Uterus (tissue), 4 donors: ENCODE data around the gene ATP13A2. TPM values are rescaled to one million over a fixed set of nuclear protein-coding genes. Genes with fewer than 3 reads are reported as not detected.

Experiments used
- DNase-seq, 2 donors: peaks; one replicate each; pipeline ENCODE4 v3.0.0-alpha.2; 2019 to 2020
- H3K27ac ChIP-seq, 2 donors: fragments of 200-600 bp; sonication (generic); 1 replicate in 1 of 2; 2 replicates in 1 of 2; pipeline ENCODE4 v1.5.1; 2016 to 2018
- H3K27me3 ChIP-seq, 2 donors: fragments of 200-600 bp; sonication (generic); one replicate each; pipeline ENCODE4 v1.5.1; 2018 to 2019; ENCODE audit warnings: control low read depth in 1 of 2
- H3K36me3 ChIP-seq, 2 donors: fragments of 200-600 bp; sonication (generic); one replicate each; pipeline ENCODE4 v1.5.1; 2019; ENCODE audit warnings: control low read depth in 1 of 2
- H3K4me1 ChIP-seq, 2 donors: fragments of 200-600 bp; sonication (generic); one replicate each; pipeline ENCODE4 v1.5.1; 2018 to 2019; ENCODE audit warnings: control low read depth in 1 of 2
- H3K4me3 ChIP-seq, 2 donors: fragments of 200-600 bp; sonication (generic); 1 replicate in 1 of 2; 2 replicates in 1 of 2; pipeline ENCODE4 v1.5.1; 2018 to 2019; ENCODE audit warnings: mild to moderate bottlenecking in 1 of 2
- H3K9me3 ChIP-seq, 2 donors: fragments of 200-600 bp; sonication (generic); one replicate each; pipeline ENCODE4 v1.5.1; 2019; ENCODE audit warnings: control low read depth in 1 of 2
- POLR2A ChIP-seq, 2 donors: fragments of 450-650 bp; IDR thresholded peaks; one replicate each; pipeline ENCODE4 v1.6.1; 2016; ENCODE audit warnings: antibody characterized with exemption in 2 of 2, mild to moderate bottlenecking in 1 of 2, moderate library complexity in 1 of 2
- intact Hi-C: fragments of 100-400 bp; cut with DNase I; formaldehyde crosslinking; loops from one replicate; pipeline ENCODE4 v1.15.1; 2023; ENCODE audit warnings: low total_unique reads
- total RNA-seq, 4 donors: library from RNA; depleted of rRNA in 3 of 4; stranded (reverse); fragments of >200 nt in 3 of 4; gene quantifications; one replicate each; pipeline versions ENCODE4 v1.1.0 to v1.2.4, GENCODE V29; 2014 to 2023
- TF ChIP-seq, protein P1 (sequence below), 4 experiments: fragments of 200-600 bp in 2 of 4; fragments of 450-650 bp in 2 of 4; sonication (generic) in 2 of 4; IDR thresholded peaks; one replicate each; pipeline ENCODE4 v1.5.1; 2016 to 2019; ENCODE audit warnings: antibody characterized with exemption in 4 of 4, mild to moderate bottlenecking in 2 of 4, moderate library complexity in 1 of 4
- donor health status: DM: yes; HTN: yes; CAD: no.

ATP13A2 gene, protein sequence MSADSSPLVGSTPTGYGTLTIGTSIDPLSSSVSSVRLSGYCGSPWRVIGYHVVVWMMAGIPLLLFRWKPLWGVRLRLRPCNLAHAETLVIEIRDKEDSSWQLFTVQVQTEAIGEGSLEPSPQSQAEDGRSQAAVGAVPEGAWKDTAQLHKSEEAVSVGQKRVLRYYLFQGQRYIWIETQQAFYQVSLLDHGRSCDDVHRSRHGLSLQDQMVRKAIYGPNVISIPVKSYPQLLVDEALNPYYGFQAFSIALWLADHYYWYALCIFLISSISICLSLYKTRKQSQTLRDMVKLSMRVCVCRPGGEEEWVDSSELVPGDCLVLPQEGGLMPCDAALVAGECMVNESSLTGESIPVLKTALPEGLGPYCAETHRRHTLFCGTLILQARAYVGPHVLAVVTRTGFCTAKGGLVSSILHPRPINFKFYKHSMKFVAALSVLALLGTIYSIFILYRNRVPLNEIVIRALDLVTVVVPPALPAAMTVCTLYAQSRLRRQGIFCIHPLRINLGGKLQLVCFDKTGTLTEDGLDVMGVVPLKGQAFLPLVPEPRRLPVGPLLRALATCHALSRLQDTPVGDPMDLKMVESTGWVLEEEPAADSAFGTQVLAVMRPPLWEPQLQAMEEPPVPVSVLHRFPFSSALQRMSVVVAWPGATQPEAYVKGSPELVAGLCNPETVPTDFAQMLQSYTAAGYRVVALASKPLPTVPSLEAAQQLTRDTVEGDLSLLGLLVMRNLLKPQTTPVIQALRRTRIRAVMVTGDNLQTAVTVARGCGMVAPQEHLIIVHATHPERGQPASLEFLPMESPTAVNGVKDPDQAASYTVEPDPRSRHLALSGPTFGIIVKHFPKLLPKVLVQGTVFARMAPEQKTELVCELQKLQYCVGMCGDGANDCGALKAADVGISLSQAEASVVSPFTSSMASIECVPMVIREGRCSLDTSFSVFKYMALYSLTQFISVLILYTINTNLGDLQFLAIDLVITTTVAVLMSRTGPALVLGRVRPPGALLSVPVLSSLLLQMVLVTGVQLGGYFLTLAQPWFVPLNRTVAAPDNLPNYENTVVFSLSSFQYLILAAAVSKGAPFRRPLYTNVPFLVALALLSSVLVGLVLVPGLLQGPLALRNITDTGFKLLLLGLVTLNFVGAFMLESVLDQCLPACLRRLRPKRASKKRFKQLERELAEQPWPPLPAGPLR
- 10 to 100 TPM in 3 of 4 donors, 1 to 10 TPM in 1; 8.5 to 31.4 (median 19.7) TPM for total RNA-seq

DNA sequence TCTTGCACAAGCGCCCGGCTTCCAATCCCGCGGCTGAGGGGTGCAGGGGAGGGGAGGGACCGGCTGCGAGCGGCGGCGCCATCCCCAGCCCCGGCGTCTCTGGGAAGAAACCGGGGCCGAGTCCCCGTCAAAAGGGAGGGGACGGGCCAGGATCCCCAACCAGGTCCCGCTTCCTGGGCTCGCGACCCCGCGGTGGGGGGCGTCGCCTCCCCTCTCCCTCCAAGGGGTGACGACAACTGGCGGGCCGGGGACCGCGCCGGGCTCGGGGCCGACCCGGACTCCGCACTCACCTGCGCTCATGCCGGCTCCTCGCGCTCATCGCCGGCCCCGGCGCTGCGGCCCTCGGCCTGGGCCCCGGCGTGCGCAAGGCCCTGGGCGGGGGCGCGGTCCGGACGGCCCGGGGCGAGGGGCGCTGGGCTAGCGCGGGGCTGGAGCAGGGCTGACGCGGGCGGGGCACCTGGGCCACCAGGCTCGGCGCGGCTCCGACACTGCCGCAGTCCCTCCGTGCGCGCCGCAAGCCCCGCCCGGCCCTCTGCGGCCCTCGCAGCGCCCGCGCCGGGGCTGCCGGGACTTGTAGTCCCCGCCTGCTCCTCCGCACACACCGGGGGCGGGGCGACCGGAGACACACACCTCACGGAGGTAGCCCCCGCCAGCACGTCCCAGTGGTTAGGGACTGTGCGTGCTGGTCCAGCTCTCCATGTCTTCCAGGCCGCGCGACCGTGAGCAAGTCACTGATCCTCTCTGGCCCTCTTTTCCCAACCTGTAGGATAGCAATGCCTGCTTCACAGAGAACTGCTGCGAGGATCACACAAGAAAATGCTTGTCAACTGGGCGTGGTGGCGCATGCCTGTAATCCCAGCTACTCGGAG, at the start of gene ATP13A2:
Gene ATP13A2, minus strand, starts transcription at position 490 of the 869 bp plus-strand sequence. Its CDS starts 190 bp downstream, at position 300.
- intact Hi-C loops = no loop called here
- Histone ChIP-seq H3K4me1 (peaks cover 0 to 18% of the 10 kb centered on the region in 2 donors), H3K4me3 (peak within 1 kb of the TSS; percentile 72 to 74), H3K9me3 (no peaks in the 10 kb centered on the region), H3K27ac (peak within 1 kb of the TSS; percentile 47 to 61), H3K27me3 (no peaks in the 10 kb centered on the region), H3K36me3 (no peaks in the 10 kb centered on the region)
- peak; percentile 61 to 68 for DNase-seq
- TF ChIP-seq, protein P1, sequence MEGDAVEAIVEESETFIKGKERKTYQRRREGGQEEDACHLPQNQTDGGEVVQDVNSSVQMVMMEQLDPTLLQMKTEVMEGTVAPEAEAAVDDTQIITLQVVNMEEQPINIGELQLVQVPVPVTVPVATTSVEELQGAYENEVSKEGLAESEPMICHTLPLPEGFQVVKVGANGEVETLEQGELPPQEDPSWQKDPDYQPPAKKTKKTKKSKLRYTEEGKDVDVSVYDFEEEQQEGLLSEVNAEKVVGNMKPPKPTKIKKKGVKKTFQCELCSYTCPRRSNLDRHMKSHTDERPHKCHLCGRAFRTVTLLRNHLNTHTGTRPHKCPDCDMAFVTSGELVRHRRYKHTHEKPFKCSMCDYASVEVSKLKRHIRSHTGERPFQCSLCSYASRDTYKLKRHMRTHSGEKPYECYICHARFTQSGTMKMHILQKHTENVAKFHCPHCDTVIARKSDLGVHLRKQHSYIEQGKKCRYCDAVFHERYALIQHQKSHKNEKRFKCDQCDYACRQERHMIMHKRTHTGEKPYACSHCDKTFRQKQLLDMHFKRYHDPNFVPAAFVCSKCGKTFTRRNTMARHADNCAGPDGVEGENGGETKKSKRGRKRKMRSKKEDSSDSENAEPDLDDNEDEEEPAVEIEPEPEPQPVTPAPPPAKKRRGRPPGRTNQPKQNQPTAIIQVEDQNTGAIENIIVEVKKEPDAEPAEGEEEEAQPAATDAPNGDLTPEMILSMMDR (IDR thresholded peaks at IDR 0.05) = peak in 2 of 4 experiments; percentile 10 to 24
- TF ChIP-seq POLR2A (IDR thresholded peaks at IDR 0.05) = peak; percentile 18 to 54

DNA sequence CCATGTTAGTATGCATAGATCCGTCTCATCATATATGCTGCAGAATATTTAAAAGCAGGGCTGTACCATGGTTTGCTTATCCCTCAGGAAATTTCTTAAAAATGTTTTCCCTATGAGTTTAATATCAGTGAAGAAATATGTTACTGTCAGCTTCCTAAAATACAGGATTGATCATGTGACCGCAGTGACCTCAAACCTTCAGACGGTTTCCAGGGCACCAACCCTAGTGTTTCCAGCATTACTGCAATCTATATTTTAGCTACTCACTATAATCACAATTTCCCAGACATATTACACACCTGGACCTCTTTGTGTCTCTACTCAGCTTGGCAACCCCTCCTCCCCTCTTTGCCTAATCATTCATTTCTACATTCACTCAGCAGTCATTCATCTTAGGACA, 49.8 kb upstream of the ATP13A2 start:
- intact Hi-C loops = no loop called here
- no peaks in the 10 kb centered on the region for H3K9me3 ChIP-seq
- no peak overlapping the region for H3K4me3 ChIP-seq
- H3K36me3 ChIP-seq = no peaks in the 10 kb centered on the region
- TF ChIP-seq, protein P1 (IDR thresholded peaks at IDR 0.05) = no peak
- no peaks in the 10 kb centered on the region for H3K4me1 ChIP-seq
- no peak for DNase-seq
- no peak overlapping the region for H3K27ac ChIP-seq
- no peaks in the 10 kb centered on the region for H3K27me3 ChIP-seq

DNA sequence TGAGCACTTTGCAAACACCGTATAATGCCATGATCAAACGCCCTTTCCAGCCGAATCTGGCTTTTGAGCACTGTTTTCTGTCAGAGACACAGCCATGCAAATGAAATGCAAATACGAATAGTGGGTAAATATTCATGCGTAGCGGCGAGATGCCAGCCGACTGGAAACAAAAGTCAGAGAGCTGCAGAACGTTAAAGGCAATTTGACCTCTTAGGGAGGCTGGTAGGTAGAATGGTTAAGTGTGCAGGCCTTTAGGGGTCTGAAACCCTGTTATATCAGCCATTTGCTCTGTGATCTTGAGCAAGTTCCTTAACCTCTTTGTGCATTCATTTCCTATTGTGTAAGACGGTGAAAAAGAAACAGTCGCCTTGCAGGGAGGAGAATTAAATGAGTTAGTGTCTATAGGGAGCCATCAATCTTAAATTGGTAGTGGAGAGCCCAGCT, 48.6 kb upstream of the ATP13A2 start:
- intact Hi-C loops = no loop called here
- TF ChIP-seq, protein P1 (IDR thresholded peaks at IDR 0.05) = no peak
- no peak for TF ChIP-seq POLR2A (IDR thresholded peaks at IDR 0.05)
- no peak for DNase-seq
- Histone ChIP-seq H3K36me3 (no peaks in the 10 kb centered on the region), H3K27ac (no peak overlapping the region), H3K4me3 (no peak overlapping the region), H3K27me3 (no peaks in the 10 kb centered on the region), H3K4me1 (no peaks in the 10 kb centered on the region), H3K9me3 (no peaks in the 10 kb centered on the region)

DNA sequence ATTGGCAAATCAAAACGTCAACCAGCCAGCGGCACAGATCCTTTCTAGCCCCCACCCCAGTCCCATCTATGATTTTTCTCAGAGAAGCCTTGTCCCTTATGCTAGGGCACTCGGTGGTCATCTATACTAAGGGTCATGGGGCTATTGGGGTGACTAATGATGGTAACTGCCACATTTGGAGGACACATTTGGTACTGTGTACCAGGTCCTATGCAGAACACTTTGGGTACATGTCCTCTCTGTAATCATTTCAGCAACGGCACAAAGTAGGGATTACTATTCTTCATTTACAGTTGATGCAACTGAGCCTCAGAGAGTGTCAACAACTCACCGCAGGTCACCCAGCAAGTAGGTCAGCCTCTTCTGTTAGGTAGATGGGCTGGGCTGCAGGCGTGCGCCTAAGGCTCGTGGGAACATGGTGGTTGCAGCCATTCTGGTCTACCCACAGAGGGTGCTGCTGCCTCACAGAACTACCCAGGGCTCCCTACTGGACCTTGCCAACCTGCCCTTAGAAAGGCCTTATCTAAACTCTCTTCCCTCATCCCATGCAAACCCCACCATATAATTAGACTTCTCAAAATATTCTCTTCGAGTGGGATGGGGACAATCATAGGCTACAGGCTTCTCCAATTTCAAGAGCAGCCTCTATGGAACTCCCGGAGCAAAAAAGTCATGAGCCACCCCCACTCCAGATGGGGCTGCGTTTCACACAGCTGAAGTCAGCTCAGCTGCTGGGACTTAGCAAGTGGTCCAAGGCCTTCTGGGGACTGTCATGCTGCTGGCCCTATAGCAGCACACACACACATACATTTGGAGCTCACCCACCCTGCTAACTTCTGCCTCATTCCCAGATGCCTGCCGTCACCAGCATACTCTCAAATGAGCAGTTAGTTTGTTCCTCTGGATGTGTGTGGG, 47.9 kb upstream of the ATP13A2 start:
- Histone ChIP-seq H3K9me3 (no peaks in the 10 kb centered on the region), H3K36me3 (no peaks in the 10 kb centered on the region), H3K27me3 (no peaks in the 10 kb centered on the region), H3K4me3 (no peak overlapping the region), H3K27ac (no peak overlapping the region), H3K4me1 (no peaks in the 10 kb centered on the region)
- intact Hi-C loops = no loop called here
- peak in 1 of 2 donors; percentile 19 for DNase-seq
- no peak for TF ChIP-seq POLR2A (IDR thresholded peaks at IDR 0.05)
- TF ChIP-seq, protein P1 (IDR thresholded peaks at IDR 0.05) = peak; percentile 14 to 47 (median 29)
